Liver (tissue), 9 donors: ENCODE data around the gene PCSK6. TPM values are rescaled to one million over a fixed set of nuclear protein-coding genes. Genes with fewer than 3 reads are reported as not detected.
A peak's percentile ranks its signal among the peaks of the same experiment; 100 is the strongest.

Experiments used
- DNase-seq: peaks from one replicate; pipeline ENCODE4 v3.0.0-alpha.2; 2017; ENCODE audit warnings: low spot score
- H3K27ac ChIP-seq, 2 donors: one replicate each; pipeline ENCODE4 v1.7.0; 2013; ENCODE audit warnings: inconsistent platforms in 2 of 2, low read length in 2 of 2, control low read depth in 1 of 2, low read depth in 1 of 2, mild to moderate bottlenecking in 1 of 2
- H3K27me3 ChIP-seq, 4 donors: one replicate each; pipeline versions ENCODE4 v1.6.1 to v1.7.0; 2013; ENCODE audit warnings: low read length in 3 of 4, inconsistent platforms in 1 of 4, mild to moderate bottlenecking in 1 of 4, moderate library complexity in 1 of 4; ENCODE audit not compliant: control insufficient read depth in 4 of 4, insufficient read depth in 4 of 4
- H3K36me3 ChIP-seq, 4 donors: one replicate each; pipeline versions ENCODE4 v1.6.1 to v1.7.0; 2013; ENCODE audit warnings: low read length in 3 of 4, mild to moderate bottlenecking in 3 of 4, low read depth in 1 of 4, moderate library complexity in 1 of 4; ENCODE audit not compliant: control insufficient read depth in 4 of 4, insufficient read depth in 3 of 4
- H3K4me1 ChIP-seq, 4 donors: one replicate each; pipeline versions ENCODE4 v1.6.1 to v1.7.0; 2013; ENCODE audit warnings: low read length in 3 of 4, mild to moderate bottlenecking in 3 of 4, moderate library complexity in 1 of 4; ENCODE audit not compliant: control insufficient read depth in 4 of 4, insufficient read depth in 4 of 4
- H3K4me3 ChIP-seq, 3 donors: one replicate each; pipeline versions ENCODE4 v1.6.1 to v1.7.0; 2013; ENCODE audit warnings: low read length in 3 of 3, control low read depth in 1 of 3, low read depth in 1 of 3, mild to moderate bottlenecking in 1 of 3
- H3K9ac ChIP-seq, 2 donors: one replicate each; pipeline ENCODE4 v1.7.0; 2013; ENCODE audit warnings: low read length in 2 of 2, mild to moderate bottlenecking in 2 of 2, moderate library complexity in 2 of 2, control low read depth in 1 of 2, low read depth in 1 of 2
- H3K9me3 ChIP-seq, 4 donors: one replicate each; pipeline versions ENCODE4 v1.6.1 to v1.7.0; 2013; ENCODE audit warnings: low read length in 3 of 4; ENCODE audit not compliant: control insufficient read depth in 4 of 4
- ATF3 ChIP-seq: IDR thresholded peaks from 2 replicates; pipeline ENCODE4 v1.6.1; 2016; ENCODE audit warnings: antibody characterized with exemption
- EGR1 ChIP-seq, 2 donors: IDR thresholded peaks; 2 replicates each; pipeline ENCODE4 v1.6.1; 2016 to 2018; ENCODE audit warnings: antibody characterized with exemption in 2 of 2, low read depth in 2 of 2
- GABPA ChIP-seq, 2 donors: IDR thresholded peaks in 1 of 2; conservative IDR thresholded peaks in 1 of 2; 2 replicates each; pipeline ENCODE4 v1.6.1; 2016; ENCODE audit warnings: antibody characterized with exemption in 2 of 2, mild to moderate bottlenecking in 1 of 2, moderate library complexity in 1 of 2
- HNF4A ChIP-seq, 2 donors: conservative IDR thresholded peaks; 2 replicates each; pipeline ENCODE4 v1.6.1; 2016; ENCODE audit warnings: antibody characterized with exemption in 2 of 2, mild to moderate bottlenecking in 2 of 2
- JUND ChIP-seq, 2 donors: IDR thresholded peaks; 2 replicates each; pipeline ENCODE4 v1.6.1; 2016; ENCODE audit warnings: antibody characterized with exemption in 2 of 2
- RAD21 ChIP-seq, 2 donors: IDR thresholded peaks; 2 replicates each; pipeline ENCODE4 v1.6.1; 2016; ENCODE audit warnings: antibody characterized with exemption in 2 of 2, mild to moderate bottlenecking in 2 of 2
- REST ChIP-seq: IDR thresholded peaks from 2 replicates; pipeline ENCODE4 v1.6.1; 2016; ENCODE audit warnings: antibody characterized with exemption, mild to moderate bottlenecking
- RXRA ChIP-seq, 2 donors: IDR thresholded peaks; 2 replicates each; pipeline ENCODE4 v1.6.1; 2017 to 2018; ENCODE audit warnings: antibody characterized with exemption in 2 of 2, mild to moderate bottlenecking in 1 of 2
- YY1 ChIP-seq: IDR thresholded peaks from 2 replicates; pipeline ENCODE4 v1.6.1; 2016; ENCODE audit warnings: antibody characterized with exemption, mild to moderate bottlenecking
- ZBTB33 ChIP-seq: IDR thresholded peaks from 2 replicates; pipeline ENCODE4 v1.6.1; 2016; ENCODE audit warnings: antibody characterized with exemption
- WGBS: extraction: QIAGEN DNeasy Blood & Tissue Kit; methylation state at CpG from one replicate; pipeline ENCODE4 v1.1.7; 2013; 5-methylcytosine and 5-hydroxymethylcytosine counted together
- polyA plus RNA-seq, 2 donors: library from polyadenylated mRNA; stranded (reverse) in 1 of 2; unstranded in 1 of 2; fragments of 200-250 nt in 1 of 2; fragments of >200 nt in 1 of 2; fragmentation: Nextera tagmentation in 1 of 2; extraction: Ambion mirVana in 1 of 2; gene quantifications; one replicate each; pipeline versions ENCODE4 v1.2.1 to v1.2.3, GENCODE V29; 2013 to 2015
- total RNA-seq, 2 donors: library from RNA; depleted of rRNA; stranded (reverse); fragments of >200 nt; gene quantifications; one replicate each; pipeline ENCODE4 v1.2.3, GENCODE V29; 2014
- TF ChIP-seq, protein P1 (sequence below): IDR thresholded peaks from 2 replicates; pipeline ENCODE4 v1.6.1; 2016; ENCODE audit warnings: antibody characterized with exemption
- donor health status: healthy.
- donor health status: healthy.
- donor health status: healthy.
- donor health status: healthy.
- donor health status: healthy.

The PCSK6 gene
- total and polyA plus RNA-seq, 4 donors, result 94.8 to 398 (median 168) TPM

DNA sequence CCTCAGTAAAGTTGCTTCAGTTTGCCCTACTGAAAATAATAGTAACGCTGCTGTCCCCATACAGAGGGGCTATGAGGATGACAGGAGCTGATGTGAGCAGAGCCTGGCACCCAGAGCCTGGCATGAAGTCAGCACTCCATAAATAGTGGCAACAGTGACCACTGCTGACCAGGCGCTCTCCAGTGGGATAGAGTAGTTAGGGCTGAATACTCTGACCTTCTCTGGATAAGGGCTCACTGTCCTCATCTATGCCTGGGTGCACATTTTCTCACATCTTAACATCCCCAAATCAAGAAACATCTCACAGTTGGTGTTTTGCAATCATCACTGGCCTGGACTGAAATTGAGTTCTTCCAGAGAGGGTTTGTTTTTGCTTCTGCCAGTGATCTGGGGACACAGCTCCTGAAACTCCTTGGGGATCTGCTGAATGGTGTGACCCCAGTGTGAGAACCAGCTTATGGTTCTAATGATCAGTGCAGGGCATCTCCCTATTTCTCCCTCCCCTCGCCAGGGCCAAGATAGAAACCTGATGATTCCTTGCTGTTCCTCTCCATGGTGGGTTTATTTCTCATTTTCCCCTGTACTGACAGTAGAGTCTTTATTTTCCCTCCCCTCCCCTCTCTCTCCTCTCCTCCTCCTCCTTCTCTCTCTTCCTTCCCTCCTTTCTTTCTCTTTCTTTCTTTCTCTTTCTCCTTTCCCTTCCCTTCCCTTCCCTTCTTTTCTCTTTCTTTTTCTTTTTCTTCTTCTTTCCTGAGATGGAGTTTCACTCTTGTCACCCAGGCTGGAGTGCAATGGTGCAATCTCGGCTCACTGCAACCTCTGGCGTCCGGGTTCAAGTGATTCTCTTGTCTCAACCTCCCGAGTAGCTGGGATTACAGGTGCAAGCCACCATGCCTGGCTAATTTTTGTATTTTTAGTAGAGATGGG is 3.5 kb upstream of the PCSK6 start:
- peak overlapping the region in 1 of 2 donors; percentile 11 for H3K27ac ChIP-seq
- no peak for DNase-seq
- no peak overlapping the region for H3K4me3 ChIP-seq
- H3K4me1 ChIP-seq, result peaks cover 0 to 15% (median 8%) of the 10 kb centered on the region in 4 donors
- no peak overlapping the region for H3K9ac ChIP-seq
- H3K27me3 ChIP-seq, result no peaks in the 10 kb centered on the region
- no peaks in the 10 kb centered on the region for H3K9me3 ChIP-seq
- WGBS, result 94% methylated on average over 7 of the region's 7 CpGs
- no peaks in the 10 kb centered on the region for H3K36me3 ChIP-seq
- TF ChIP-seq ATF3 (no peak), JUND (IDR thresholded peaks at IDR 0.05) (no peak), EGR1 (IDR thresholded peaks at IDR 0.05; ENCODE audit: low read depth in 2 of 2) (no peak), RAD21 (IDR thresholded peaks at IDR 0.05) (peak; percentile 3 to 8)
- TF ChIP-seq, protein P1, sequence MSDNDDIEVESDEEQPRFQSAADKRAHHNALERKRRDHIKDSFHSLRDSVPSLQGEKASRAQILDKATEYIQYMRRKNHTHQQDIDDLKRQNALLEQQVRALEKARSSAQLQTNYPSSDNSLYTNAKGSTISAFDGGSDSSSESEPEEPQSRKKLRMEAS, result no peak

DNA sequence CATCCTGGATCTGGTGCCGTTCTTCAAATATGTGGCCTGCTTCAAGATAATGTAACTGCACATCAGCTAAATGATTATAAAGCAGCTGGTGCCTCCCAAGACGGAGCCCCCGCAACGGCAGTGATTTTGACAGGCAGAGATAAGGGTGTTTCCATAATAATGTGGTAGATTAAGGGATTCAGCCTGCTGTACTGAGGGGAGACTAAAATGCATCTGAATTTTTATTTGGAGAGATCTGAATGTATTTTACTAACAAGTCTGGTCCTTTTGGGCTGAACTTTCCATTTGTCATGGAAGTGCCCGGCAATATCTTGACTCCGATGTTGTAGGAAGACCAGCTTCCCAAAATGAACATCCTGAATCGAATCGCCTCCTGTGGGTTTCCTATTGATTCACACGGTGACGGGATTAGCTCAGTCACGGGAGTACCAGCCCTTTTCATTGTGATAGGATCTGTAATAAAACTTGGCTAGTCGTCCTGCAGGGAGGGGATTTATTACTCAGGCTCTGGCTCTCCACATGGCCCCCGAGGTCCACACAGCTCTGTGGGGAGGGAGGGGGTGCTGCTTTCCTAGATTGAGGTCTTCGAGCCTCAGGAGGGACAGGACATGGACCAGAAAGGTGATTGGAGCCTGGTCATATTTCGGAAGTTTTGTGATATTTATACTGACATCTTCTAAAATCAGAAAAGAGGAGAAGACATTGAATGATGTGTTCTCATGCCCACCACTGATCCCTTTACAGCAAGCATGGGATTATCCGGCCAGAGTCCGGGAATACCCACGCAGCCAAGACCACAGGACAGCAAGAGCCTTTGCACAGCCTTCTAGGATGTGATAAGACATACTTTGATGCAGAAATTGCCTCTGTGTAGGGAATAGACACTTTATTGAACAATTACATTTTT is 2.5 kb upstream of the PCSK6 start:
- Histone ChIP-seq H3K9me3 (no peaks in the 10 kb centered on the region), H3K27ac (no peak overlapping the region), H3K9ac (no peak overlapping the region), H3K4me1 (peaks cover 0 to 12% (median 5%) of the 10 kb centered on the region in 4 donors), H3K27me3 (no peaks in the 10 kb centered on the region), H3K4me3 (no peak overlapping the region), H3K36me3 (peaks cover 0 to 2% (median 0%) of the 10 kb centered on the region in 4 donors)
- DNase-seq, result no peak
- no peak for TF ChIP-seq REST
- TF ChIP-seq YY1, result no peak
- TF ChIP-seq HNF4A (conservative IDR thresholded peaks at IDR 0.05), result no peak
- TF ChIP-seq JUND (IDR thresholded peaks at IDR 0.05), result no peak
- TF ChIP-seq ZBTB33, result no peak
- no peak for TF ChIP-seq EGR1 (IDR thresholded peaks at IDR 0.05; ENCODE audit: low read depth in 2 of 2)
- no peak for TF ChIP-seq RXRA (IDR thresholded peaks at IDR 0.05)
- TF ChIP-seq GABPA (IDR thresholded peaks at IDR 0.05 in 1 of 2, conservative IDR thresholded peaks at IDR 0.05 in 1 of 2), result no peak
- TF ChIP-seq RAD21 (IDR thresholded peaks at IDR 0.05), result no peak
- WGBS, result 86% methylated on average over 18 of the region's 18 CpGs
